A549 treated with ZK216348 at 1 μM for 4 hours (cell line): ENCODE results near the gene ZNF823. TPM values are rescaled to one million over a fixed set of nuclear protein-coding genes. Genes with fewer than 3 reads are reported as not detected.

ENCODE experiments used
- total RNA-seq: library from RNA; stranded (reverse); fragments of 200-300 nt; extraction: Qiagen RNA extraction; gene quantifications from 5 replicates; pipeline ENCODE4 v1.2.3, GENCODE V29; 2022; ENCODE audit warnings: low read depth

ZNF823 gene
- total RNA-seq: 2.1 to 3.4 TPM (median 2.6 TPM) in 5 replicates

DNA sequence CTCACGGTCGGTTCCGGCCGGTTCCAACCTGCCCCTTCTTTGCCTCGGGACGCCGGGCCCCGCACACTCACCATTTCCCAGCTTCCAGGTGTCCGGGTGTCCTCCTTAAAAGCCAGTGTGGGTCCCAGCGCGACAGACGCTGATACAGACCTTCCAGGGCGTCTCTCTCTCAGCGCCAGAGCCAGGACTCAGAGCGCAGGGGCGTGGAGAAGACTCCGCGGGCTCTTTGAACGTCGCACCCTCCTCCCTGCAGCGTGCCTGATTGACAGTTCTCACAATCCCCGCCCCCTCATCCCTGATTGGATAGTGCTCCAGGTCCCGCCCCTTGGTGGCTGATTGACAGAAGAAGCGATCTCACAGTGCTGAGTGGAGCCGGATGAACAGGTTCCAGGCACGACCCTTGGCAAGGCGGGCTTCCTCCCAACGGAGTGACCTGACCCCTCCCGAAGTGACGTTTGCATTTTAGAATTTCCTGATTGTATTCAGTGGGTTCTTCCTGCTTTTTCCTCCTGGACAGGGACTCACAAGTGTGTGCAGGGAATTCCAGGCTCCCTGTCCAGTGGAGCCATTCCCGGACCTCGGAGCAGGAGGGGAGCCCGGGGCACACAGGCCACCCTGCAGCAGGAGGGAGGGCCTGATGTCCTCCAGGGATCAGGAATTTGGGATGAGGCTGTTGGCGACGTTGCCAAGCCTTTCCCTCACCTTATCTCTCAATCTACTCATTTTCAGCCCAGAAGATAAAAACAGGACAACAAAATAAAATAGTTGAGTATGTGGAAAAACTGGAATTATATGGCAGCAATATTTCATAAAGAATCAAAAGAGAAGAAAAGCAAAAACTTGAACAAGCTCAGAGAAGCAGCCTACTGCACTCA lies at the start of gene ZNF823:
ZNF823 (minus strand) TSS at position 201 of the 875 bp plus-strand sequence; CDS start at position 74, 127 bp downstream.

DNA sequence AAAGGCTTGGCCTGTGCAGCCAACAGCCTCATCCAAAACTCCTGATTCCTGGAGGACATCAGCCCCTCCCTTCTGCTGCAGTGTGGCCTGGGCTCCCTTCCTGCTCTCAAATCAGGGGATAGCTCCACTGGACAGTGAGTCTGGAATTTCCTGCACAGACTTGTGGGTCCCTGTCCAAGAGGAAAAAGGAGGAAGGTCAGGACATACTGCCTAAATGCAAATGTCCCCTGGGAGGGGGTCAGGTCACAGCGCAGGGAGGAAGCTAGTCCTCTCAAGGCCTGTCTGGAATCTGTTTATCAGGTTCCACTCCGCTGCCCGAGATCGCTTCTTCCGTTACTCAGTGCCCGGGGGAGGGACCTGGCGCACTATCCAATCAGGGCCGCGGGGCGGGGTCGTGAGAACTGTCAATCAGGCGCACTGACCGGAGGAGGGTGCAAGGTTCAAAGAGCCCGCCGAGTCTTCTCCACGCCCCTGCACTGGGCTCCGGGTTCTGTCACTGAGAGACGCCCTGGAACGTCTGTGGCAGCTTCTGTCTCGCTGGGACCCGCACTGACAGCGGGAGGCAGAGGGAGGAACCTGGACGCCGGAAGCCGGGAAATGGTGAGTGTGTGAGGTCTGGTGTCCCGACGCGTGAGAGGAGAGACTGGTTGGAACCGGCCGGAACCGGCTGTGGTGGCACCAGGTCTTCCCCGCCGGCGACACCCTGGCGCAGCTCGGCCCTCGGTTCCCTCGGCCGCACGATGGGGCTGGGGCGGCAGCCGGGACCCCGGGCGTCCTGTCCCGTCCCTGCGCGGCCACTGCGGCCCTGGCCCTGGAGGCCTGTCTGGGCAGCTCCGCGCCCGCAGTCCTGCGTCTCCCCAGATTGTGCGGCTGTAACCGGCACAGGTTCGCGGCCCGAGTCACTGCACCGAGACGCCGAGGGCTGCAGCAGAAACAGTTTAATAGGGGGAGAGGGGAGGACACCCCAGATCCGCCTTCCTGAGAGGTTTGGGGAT lies 28.1 kb upstream of the ZNF823 start, which contains the start of gene ZNF441:
ZNF441 (plus strand) TSS at position 404 of the 995 bp plus-strand sequence; CDS start at position 598, 194 bp downstream.

Other genes with a start within 250 kb of the ZNF823 start
- 2.8 to 4.9 TPM (median 4.0 TPM) in 5 replicates for gene ZNF653, start 233.1 kb downstream of the ZNF823 start, total RNA-seq
- gene ECSIT, start 209.8 kb downstream of the ZNF823 start, total RNA-seq: 22.5 to 35.8 TPM (median 34.6 TPM) in 5 replicates
- 0.17 to 0.68 TPM (median 0.42 TPM) in 5 replicates for gene CNN1, start 200.1 kb downstream of the ZNF823 start, total RNA-seq
- 84.5 to 121 TPM (median 104 TPM) in 5 replicates for gene ELOF1, start 179.7 kb downstream of the ZNF823 start, total RNA-seq
- 0.41 TPM in 1 of 5 replicates, not detected in the others for gene ACP5, start 161.3 kb downstream of the ZNF823 start, total RNA-seq
- 3.4 to 5.5 TPM (median 3.6 TPM) in 5 replicates for gene ZNF627, start 141.5 kb downstream of the ZNF823 start, total RNA-seq
- 0.05 TPM in 1 of 5 replicates, not detected in the others for gene ZNF441, start 28.1 kb upstream of the ZNF823 start, total RNA-seq
- not detected in 5 replicates for gene ZNF491, start 59.6 kb upstream of the ZNF823 start, total RNA-seq
- 0.06 to 0.13 TPM in 2 of 5 replicates, not detected in the others for gene ZNF440, start 75.3 kb upstream of the ZNF823 start, total RNA-seq
- not detected in 5 replicates for gene ZNF439, start 109.8 kb upstream of the ZNF823 start, total RNA-seq
- not detected in 5 replicates for gene ZNF69, start 148.8 kb upstream of the ZNF823 start, total RNA-seq
- gene ZNF700, start 186.2 kb upstream of the ZNF823 start, total RNA-seq: 0.19 to 0.35 TPM (median 0.30 TPM) in 5 replicates
- gene ZNF763, start 226.1 kb upstream of the ZNF823 start, total RNA-seq: not detected in 5 replicates